Endothelial cell of umbilical vein (primary cell): ENCODE data around the gene ZNF565.
"Not testable (repeated sequence)": the region's sequence is repeated elsewhere in the genome, so short reads cannot be mapped to it uniquely, and the experiment has no call there.

Experiments
- CTCF ChIP-seq, 2 donors: IDR thresholded peaks; 1 replicate in 1 of 2; 2 replicates in 1 of 2; pipeline ENCODE4 v1.5.1; 2011; ENCODE audit warnings: low read length in 2 of 2, mild to moderate bottlenecking in 2 of 2, moderate library complexity in 2 of 2, control low read depth in 1 of 2, inconsistent platforms in 1 of 2, low read depth in 1 of 2; ENCODE audit not compliant: insufficient read depth in 1 of 2; ENCODE audit errors: extremely low read depth in 1 of 2
- EZH2 ChIP-seq: IDR thresholded peaks from 2 replicates; pipeline ENCODE4 v1.6.1; 2012; ENCODE audit warnings: borderline replicate concordance, low read depth, mild to moderate bottlenecking, moderate library complexity, low read length, inconsistent platforms; ENCODE audit not compliant: severe bottlenecking
- FOS ChIP-seq: IDR thresholded peaks from 2 replicates; pipeline ENCODE4 v1.6.1; 2011; ENCODE audit warnings: mild to moderate bottlenecking, low read length, moderate library complexity, borderline replicate concordance; ENCODE audit not compliant: insufficient read depth
- GATA2 ChIP-seq: IDR thresholded peaks from 2 replicates; pipeline ENCODE4 v1.7.0; 2011; ENCODE audit warnings: low read depth, mild to moderate bottlenecking, moderate library complexity, mixed read lengths, low read length; ENCODE audit not compliant: insufficient read length, insufficient read depth
- MAX ChIP-seq: IDR thresholded peaks from 2 replicates; pipeline ENCODE4 v1.6.1; 2011; ENCODE audit not compliant: insufficient read depth, insufficient read length
- MYC ChIP-seq: IDR thresholded peaks from one replicate; pipeline ENCODE4 v1.6.1; 2011; ENCODE audit warnings: mild to moderate bottlenecking, low read depth, low read length
- POLR2A ChIP-seq: IDR thresholded peaks from 2 replicates; pipeline ENCODE4 v1.6.1; 2012; ENCODE audit warnings: low read depth, mild to moderate bottlenecking, control low read depth, low read length
- POLR2AphosphoS5 ChIP-seq: IDR thresholded peaks from 2 replicates; pipeline ENCODE4 v1.6.1; 2012; ENCODE audit warnings: low read depth, mild to moderate bottlenecking, control low read depth, low read length, moderate library complexity; ENCODE audit not compliant: insufficient read depth

- not testable (repeated sequence) for TF ChIP-seq CTCF (IDR thresholded peaks at IDR 0.05; ENCODE audit: extremely low read depth in 1 of 2, insufficient read depth in 1 of 2, low read depth in 1 of 2, low read length in 2 of 2); POLR2AphosphoS5; POLR2A; FOS; GATA2; MYC; EZH2; MAX
These were observed 19.2 kb upstream of the ZNF565 start for GRCh38 chr19:36233626-36234025.
